Heart left ventricle (tissue), 13 donors: ENCODE data around the gene DDX31.

Experiments
- CTCF ChIP-seq, 12 donors: fragments of 200-600 bp; sonication (generic) in 4 of 12; IDR thresholded peaks; one replicate each; pipeline versions ENCODE4 v1.5.0 to v1.8.0; 2018 to 2022; ENCODE audit warnings: antibody characterized with exemption in 12 of 12, mild to moderate bottlenecking in 5 of 12
- POLR2A ChIP-seq, 2 donors: fragments of 450-650 bp; IDR thresholded peaks; one replicate each; pipeline ENCODE4 v1.6.1; 2017; ENCODE audit warnings: antibody characterized with exemption in 2 of 2, mild to moderate bottlenecking in 2 of 2, moderate library complexity in 2 of 2
- donor health status: ischemic (EF 13 %, LVEDD 7.1; RV severe dilation, severe dysfunction).
- donor health status: DM: no; HTN: yes; CAD: no.
- donor health status: DM: no; HTN: no; CAD: no.
- donor health status: ischemic (EF 25% LVEDD 6.9; RV normal size, moderate dysfunction).
- donor health status: ischemic (EF 25% LVEDD 5.7; RV mildly dilated, moderate dysfunction).
- donor health status: ischemic (EF 35%, LVEDD 5.7; RV mildly dilated, moderate dysfunction).
- donor health status: nonischemic (EF 11% LVEDD 7.7; RV severe dilation, severe dysfunction).
- donor health status: DM: yes; HTN: yes; CAD: no.
- donor health status: PGD.
- donor health status: ischemic (EF 29% LVEDD 5.4; RV normal size, mild dysfunction).
- donor health status: nonischemic (EF 23%, LVEDD 6.1; RV moderate dilation, normal function).

- no peak for TF ChIP-seq CTCF (IDR thresholded peaks at IDR 0.05)
- no peak for TF ChIP-seq POLR2A (IDR thresholded peaks at IDR 0.05)
Observed at GRCh38 chr9:132606066-132606465, 63.7 kb downstream of the DDX31 start.
